Neural crest cell (in vitro differentiated cells): ENCODE measurements around the gene MAP2K1. TPM values are rescaled to one million over a fixed set of nuclear protein-coding genes. Genes with fewer than 3 reads are reported as not detected.

Source experiments
- DNase-seq: peaks from one replicate; pipeline ENCODE4 v3.0.0; 2021; ENCODE audit warnings: low read depth, mixed read lengths, low spot score
- H3K27ac Mint-ChIP-seq: one replicate; pipeline ENCODE4 v1.8.0; 2021; ENCODE audit warnings: mild to moderate bottlenecking, mixed read lengths; ENCODE audit not compliant: unreplicated experiment
- H3K27me3 Mint-ChIP-seq: 2 replicates; pipeline ENCODE4 v1.8.0; 2021; ENCODE audit warnings: low read depth, mild to moderate bottlenecking, mixed read lengths
- H3K36me3 Mint-ChIP-seq: 2 replicates; pipeline ENCODE4 v1.8.0; 2021; ENCODE audit warnings: low read depth, mild to moderate bottlenecking, mixed read lengths
- H3K4me1 Mint-ChIP-seq: 2 replicates; pipeline ENCODE4 v1.8.0; 2021; ENCODE audit warnings: mixed read lengths
- H3K4me3 Mint-ChIP-seq: one replicate; pipeline ENCODE4 v1.8.0; 2021; ENCODE audit warnings: mild to moderate bottlenecking, mixed read lengths
- H3K9me3 Mint-ChIP-seq: 2 replicates; pipeline ENCODE4 v1.8.0; 2021; ENCODE audit warnings: mixed read lengths
- CTCF ChIP-seq: fragments of 200-600 bp; sonication (generic); conservative IDR thresholded peaks from 2 replicates; pipeline ENCODE4 v1.5.0; 2021; ENCODE audit warnings: antibody characterized with exemption, mild to moderate bottlenecking
- total RNA-seq: library from RNA; stranded (reverse); gene quantifications from 2 replicates; pipeline ENCODE4 v1.2.1, GENCODE V29; 2021

MAP2K1 gene
- total RNA-seq, 1 donor from 2014 or later: 43.3 TPM

- H3K27ac Mint-ChIP-seq: no peak overlapping the region
- TF ChIP-seq CTCF: no peak
- H3K27me3 Mint-ChIP-seq: no peaks in the 10 kb centered on the region
- peaks cover 19% of the 10 kb centered on the region for H3K4me1 Mint-ChIP-seq
- no peak for DNase-seq
- no peaks in the 10 kb centered on the region for H3K9me3 Mint-ChIP-seq
- H3K4me3 Mint-ChIP-seq: no peak overlapping the region
- no peaks in the 10 kb centered on the region for H3K36me3 Mint-ChIP-seq
Measured at GRCh38 chr15:66422347-66422746, 35.6 kb downstream of the MAP2K1 start.

- no peak for DNase-seq
- no peak for TF ChIP-seq CTCF
- no peak overlapping the region for H3K4me3 Mint-ChIP-seq
- no peaks in the 10 kb centered on the region for H3K9me3 Mint-ChIP-seq
- no peak overlapping the region for H3K27ac Mint-ChIP-seq
- H3K36me3 Mint-ChIP-seq: no peaks in the 10 kb centered on the region
- no peaks in the 10 kb centered on the region for H3K27me3 Mint-ChIP-seq
- H3K4me1 Mint-ChIP-seq: peaks cover 11% of the 10 kb centered on the region
Measured at GRCh38 chr15:66423149-66423548, 36.4 kb downstream of the MAP2K1 start.

- no peak for TF ChIP-seq CTCF
- H3K36me3 Mint-ChIP-seq: no peaks in the 10 kb centered on the region
- no peak overlapping the region for H3K4me3 Mint-ChIP-seq
- peak overlapping the region; percentile 36 for H3K27ac Mint-ChIP-seq
- no peaks in the 10 kb centered on the region for H3K27me3 Mint-ChIP-seq
- DNase-seq: no peak
- peaks cover 10% of the 10 kb centered on the region for H3K4me1 Mint-ChIP-seq
- no peaks in the 10 kb centered on the region for H3K9me3 Mint-ChIP-seq
Measured at GRCh38 chr15:66424963-66425612, 38.4 kb downstream of the MAP2K1 start.

- H3K27ac Mint-ChIP-seq: peak overlapping the region; percentile 36
- H3K4me3 Mint-ChIP-seq: no peak overlapping the region
- TF ChIP-seq CTCF: no peak
- no peaks in the 10 kb centered on the region for H3K27me3 Mint-ChIP-seq
- H3K4me1 Mint-ChIP-seq: peaks cover 12% of the 10 kb centered on the region
- no peaks in the 10 kb centered on the region for H3K36me3 Mint-ChIP-seq
- no peaks in the 10 kb centered on the region for H3K9me3 Mint-ChIP-seq
- DNase-seq: no peak
Measured at GRCh38 chr15:66425837-66426236, 39.1 kb downstream of the MAP2K1 start.

GRCh38 chr15:66429117-66429516 is 42.4 kb downstream of the MAP2K1 start:
- DNase-seq: no peak
- H3K9me3 Mint-ChIP-seq: no peaks in the 10 kb centered on the region
- H3K4me3 Mint-ChIP-seq: no peak overlapping the region
- no peak for TF ChIP-seq CTCF
- H3K27me3 Mint-ChIP-seq: no peaks in the 10 kb centered on the region
- H3K4me1 Mint-ChIP-seq: peaks cover 14% of the 10 kb centered on the region
- H3K27ac Mint-ChIP-seq: no peak overlapping the region
- H3K36me3 Mint-ChIP-seq: no peaks in the 10 kb centered on the region
